Uterus (tissue), 4 donors: ENCODE results near the gene MCM9. TPM values are rescaled to one million over a fixed set of nuclear protein-coding genes. Genes with fewer than 3 reads are reported as not detected.

Experiments used
- DNase-seq, 2 donors: peaks; one replicate each; pipeline ENCODE4 v3.0.0-alpha.2; 2019 to 2020
- H3K27ac ChIP-seq, 2 donors: fragments of 200-600 bp; sonication (generic); 1 replicate in 1 of 2; 2 replicates in 1 of 2; pipeline ENCODE4 v1.5.1; 2016 to 2018
- H3K27me3 ChIP-seq, 2 donors: fragments of 200-600 bp; sonication (generic); one replicate each; pipeline ENCODE4 v1.5.1; 2018 to 2019; ENCODE audit warnings: control low read depth in 1 of 2
- H3K36me3 ChIP-seq, 2 donors: fragments of 200-600 bp; sonication (generic); one replicate each; pipeline ENCODE4 v1.5.1; 2019; ENCODE audit warnings: control low read depth in 1 of 2
- H3K4me1 ChIP-seq, 2 donors: fragments of 200-600 bp; sonication (generic); one replicate each; pipeline ENCODE4 v1.5.1; 2018 to 2019; ENCODE audit warnings: control low read depth in 1 of 2
- H3K4me3 ChIP-seq, 2 donors: fragments of 200-600 bp; sonication (generic); 1 replicate in 1 of 2; 2 replicates in 1 of 2; pipeline ENCODE4 v1.5.1; 2018 to 2019; ENCODE audit warnings: mild to moderate bottlenecking in 1 of 2
- H3K9me3 ChIP-seq, 2 donors: fragments of 200-600 bp; sonication (generic); one replicate each; pipeline ENCODE4 v1.5.1; 2019; ENCODE audit warnings: control low read depth in 1 of 2
- CTCF ChIP-seq, 4 experiments: fragments of 200-600 bp in 2 of 4; fragments of 450-650 bp in 2 of 4; sonication (generic) in 2 of 4; IDR thresholded peaks; one replicate each; pipeline ENCODE4 v1.5.1; 2016 to 2019; ENCODE audit warnings: antibody characterized with exemption in 4 of 4, mild to moderate bottlenecking in 2 of 4, moderate library complexity in 1 of 4
- POLR2A ChIP-seq, 2 donors: fragments of 450-650 bp; IDR thresholded peaks; one replicate each; pipeline ENCODE4 v1.6.1; 2016; ENCODE audit warnings: antibody characterized with exemption in 2 of 2, mild to moderate bottlenecking in 1 of 2, moderate library complexity in 1 of 2
- intact Hi-C: fragments of 100-400 bp; cut with DNase I; formaldehyde crosslinking; loops from one replicate; pipeline ENCODE4 v1.15.1; 2023; ENCODE audit warnings: low total_unique reads
- total RNA-seq, 4 donors: library from RNA; depleted of rRNA in 3 of 4; stranded (reverse); fragments of >200 nt in 3 of 4; gene quantifications; one replicate each; pipeline versions ENCODE4 v1.1.0 to v1.2.4, GENCODE V29; 2014 to 2023
- donor health status: DM: yes; HTN: yes; CAD: no.

MCM9 gene
- total RNA-seq, 4 donors from 2014 or later = 4.4 to 40.0 (median 24.5) TPM

DNA sequence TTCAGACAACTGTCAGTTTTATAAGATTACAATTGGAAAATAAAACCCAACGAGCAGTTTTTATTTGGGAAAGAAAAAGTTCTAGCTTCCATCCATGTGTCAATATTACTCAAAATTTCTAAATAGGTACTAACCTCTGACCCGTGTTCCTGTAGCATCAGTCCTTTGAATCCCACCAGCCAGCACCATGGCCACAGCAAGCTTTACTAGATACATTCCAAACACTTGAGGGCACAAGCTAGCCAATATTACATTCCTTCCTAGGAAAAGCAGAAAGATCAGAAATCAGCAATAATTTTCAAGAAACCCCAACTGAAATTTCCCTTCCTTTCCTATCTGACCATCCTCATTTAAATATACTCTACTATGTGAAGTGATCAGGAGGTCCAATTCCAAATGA lies 21.8 kb downstream of the MCM9 start:
- Histone ChIP-seq H3K4me1 (no peaks in the 10 kb centered on the region), H3K27me3 (no peaks in the 10 kb centered on the region), H3K27ac (no peak overlapping the region), H3K36me3 (no peaks in the 10 kb centered on the region), H3K4me3 (no peak overlapping the region), H3K9me3 (no peaks in the 10 kb centered on the region)
- no peak for DNase-seq
- TF ChIP-seq POLR2A (IDR thresholded peaks at IDR 0.05) = no peak
- no peak for TF ChIP-seq CTCF (IDR thresholded peaks at IDR 0.05)
- intact Hi-C loops = no loop called here

DNA sequence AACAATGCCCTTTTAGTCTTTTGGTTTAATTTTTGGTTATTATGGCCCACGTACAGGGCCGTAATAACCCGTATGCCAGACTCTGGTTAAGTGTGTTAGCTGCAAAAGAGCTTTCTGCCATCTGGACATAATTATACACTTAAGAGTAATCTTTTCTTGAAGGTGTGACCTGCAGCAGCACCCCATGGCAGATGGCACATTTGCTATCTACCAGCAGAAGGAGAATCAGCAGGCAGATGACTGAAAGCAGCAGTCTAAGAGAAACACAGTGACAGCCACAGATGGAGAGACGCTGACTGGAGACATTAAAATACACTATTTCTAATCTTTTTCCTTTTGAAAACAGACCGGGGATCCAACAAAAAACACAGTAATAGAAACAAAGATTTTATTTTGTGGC lies 22.3 kb downstream of the MCM9 start:
- DNase-seq = no peak
- Histone ChIP-seq H3K9me3 (no peaks in the 10 kb centered on the region), H3K27me3 (no peaks in the 10 kb centered on the region), H3K36me3 (no peaks in the 10 kb centered on the region), H3K4me1 (no peaks in the 10 kb centered on the region), H3K27ac (no peak overlapping the region), H3K4me3 (no peak overlapping the region)
- intact Hi-C loops = no loop called here
- TF ChIP-seq POLR2A (IDR thresholded peaks at IDR 0.05) (no peak), CTCF (IDR thresholded peaks at IDR 0.05) (no peak)

- no peak overlapping the region for H3K27ac ChIP-seq
- no peaks in the 10 kb centered on the region for H3K36me3 ChIP-seq
- TF ChIP-seq CTCF (IDR thresholded peaks at IDR 0.05) = no peak
- TF ChIP-seq POLR2A (IDR thresholded peaks at IDR 0.05) = no peak
- H3K9me3 ChIP-seq = no peaks in the 10 kb centered on the region
- H3K27me3 ChIP-seq = no peaks in the 10 kb centered on the region
- H3K4me3 ChIP-seq = no peak overlapping the region
- intact Hi-C loops = no loop called here
- H3K4me1 ChIP-seq = no peaks in the 10 kb centered on the region
- no peak for DNase-seq
Measured at GRCh38 chr6:118908441-118908840, 26.5 kb downstream of the MCM9 start.

DNA sequence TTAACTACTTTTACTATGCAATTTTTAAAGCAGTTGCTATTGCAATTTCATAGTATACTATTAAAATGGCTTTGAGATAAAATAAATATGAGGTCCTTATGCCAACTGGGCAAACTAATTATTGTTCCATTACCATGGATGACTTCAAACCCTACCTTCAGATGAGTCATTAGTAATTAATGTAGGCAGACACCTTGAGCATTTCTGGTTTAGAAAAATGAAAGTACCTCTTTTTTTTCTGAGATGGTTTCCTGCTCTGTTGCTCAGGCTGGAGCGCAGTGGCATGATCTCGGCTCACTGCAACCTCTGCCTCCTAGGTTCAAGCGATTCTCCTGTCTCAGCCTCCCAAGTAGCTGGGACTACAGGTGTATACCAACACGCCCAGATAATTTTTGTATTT lies 29.1 kb downstream of the MCM9 start:
- intact Hi-C loops = no loop called here
- Histone ChIP-seq H3K4me1 (no peaks in the 10 kb centered on the region), H3K36me3 (no peaks in the 10 kb centered on the region), H3K4me3 (no peak overlapping the region), H3K27me3 (no peaks in the 10 kb centered on the region), H3K9me3 (no peaks in the 10 kb centered on the region), H3K27ac (no peak overlapping the region)
- TF ChIP-seq POLR2A (IDR thresholded peaks at IDR 0.05) (no peak), CTCF (IDR thresholded peaks at IDR 0.05) (no peak)
- DNase-seq = no peak

GRCh38 chr6:118905084-118905483 lies 29.9 kb downstream of the MCM9 start:
- H3K4me1 ChIP-seq = no peaks in the 10 kb centered on the region
- H3K27ac ChIP-seq = no peak overlapping the region
- no peaks in the 10 kb centered on the region for H3K9me3 ChIP-seq
- intact Hi-C loops = no loop called here
- no peaks in the 10 kb centered on the region for H3K27me3 ChIP-seq
- H3K36me3 ChIP-seq = no peaks in the 10 kb centered on the region
- H3K4me3 ChIP-seq = no peak overlapping the region
- DNase-seq = no peak
- TF ChIP-seq CTCF (IDR thresholded peaks at IDR 0.05) (no peak), POLR2A (IDR thresholded peaks at IDR 0.05) (no peak)
